IPS-18a (cell line): ENCODE measurements around the gene H2AZ2.
A peak's percentile ranks its signal among the peaks of the same experiment; 100 is the strongest.
"Not testable (repeated sequence)": the region's sequence is repeated elsewhere in the genome, so short reads cannot be mapped to it uniquely, and the experiment has no call there.

Source experiments
- H3K27ac ChIP-seq: one replicate; pipeline ENCODE4 v1.5.1; 2013; ENCODE audit warnings: low read length
- H3K27me3 ChIP-seq: one replicate; pipeline ENCODE4 v1.6.1; 2013; ENCODE audit warnings: mild to moderate bottlenecking, low read length; ENCODE audit not compliant: control insufficient read depth, insufficient read depth
- H3K36me3 ChIP-seq: one replicate; pipeline ENCODE4 v1.6.1; 2013; ENCODE audit warnings: low read depth, low read length; ENCODE audit not compliant: control insufficient read depth
- H3K4me1 ChIP-seq: one replicate; pipeline ENCODE4 v1.6.1; 2013; ENCODE audit warnings: low read depth, low read length; ENCODE audit not compliant: control insufficient read depth
- H3K4me3 ChIP-seq: one replicate; pipeline ENCODE4 v1.5.1; 2013; ENCODE audit warnings: low read length
- H3K9ac ChIP-seq: one replicate; pipeline ENCODE4 v1.6.1; 2013; ENCODE audit warnings: mild to moderate bottlenecking, low read length, moderate library complexity
- H3K9me3 ChIP-seq: one replicate; pipeline ENCODE4 v1.6.1; 2013; ENCODE audit warnings: low read depth, low read length; ENCODE audit not compliant: control insufficient read depth

The H2AZ2 gene

DNA sequence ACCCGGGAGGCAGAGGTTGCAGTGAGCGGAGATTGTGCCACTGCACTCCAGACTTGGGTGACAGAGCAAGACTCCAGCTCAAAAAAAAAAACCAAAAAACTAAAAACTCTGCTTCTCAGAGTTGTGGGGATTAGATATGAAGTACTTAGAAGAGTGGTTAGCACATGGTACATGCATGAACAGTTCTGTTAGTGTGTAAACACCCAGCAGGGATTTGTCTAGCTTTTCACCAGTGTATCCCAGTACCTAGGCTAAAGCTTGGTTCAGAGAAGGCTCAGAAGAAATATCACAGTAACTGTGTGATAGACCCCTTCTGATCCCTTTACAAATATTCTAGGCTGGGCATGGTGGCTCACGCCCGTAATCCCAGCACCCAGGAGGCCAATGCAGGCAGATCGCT lies 41.9 kb downstream of the H2AZ2 start:
- Histone ChIP-seq H3K27me3 (no peaks in the 10 kb centered on the region), H3K36me3 (peaks cover 27% of the 10 kb centered on the region), H3K4me1 (no peaks in the 10 kb centered on the region), H3K9ac (no peak overlapping the region), H3K9me3 (no peaks in the 10 kb centered on the region), H3K4me3 (no peak overlapping the region), H3K27ac (no peak overlapping the region)

- not testable (repeated sequence) for H3K9ac ChIP-seq, H3K27me3 ChIP-seq, H3K27ac ChIP-seq, H3K4me1 ChIP-seq, H3K4me3 ChIP-seq, H3K9me3 ChIP-seq
- H3K36me3 ChIP-seq = peaks cover 47% of the 10 kb centered on the region
These were observed 43.9 kb downstream of the H2AZ2 start for GRCh38 chr7:44803828-44804519.

GRCh38 chr7:44802418-44803025 lies 45.4 kb downstream of the H2AZ2 start:
- H3K36me3 ChIP-seq = peaks cover 62% of the 10 kb centered on the region
- H3K27ac ChIP-seq = no peak overlapping the region
- peaks cover 4% of the 10 kb centered on the region for H3K4me1 ChIP-seq

GRCh38 chr7:44801890-44802289 lies 46.0 kb downstream of the H2AZ2 start:
- Histone ChIP-seq H3K4me3 (no peak overlapping the region), H3K9me3 (no peaks in the 10 kb centered on the region), H3K4me1 (peaks cover 4% of the 10 kb centered on the region), H3K27ac (no peak overlapping the region), H3K27me3 (no peaks in the 10 kb centered on the region), H3K36me3 (peaks cover 63% of the 10 kb centered on the region), H3K9ac (no peak overlapping the region)

More at GRCh38 chr7:44802418-44803025, 45.4 kb downstream of the H2AZ2 start:
- no peak overlapping the region for H3K4me3 ChIP-seq
- no peaks in the 10 kb centered on the region for H3K27me3 ChIP-seq
- no peaks in the 10 kb centered on the region for H3K9me3 ChIP-seq
- no peak overlapping the region for H3K9ac ChIP-seq

GRCh38 chr7:44799939-44800338 lies 47.9 kb downstream of the H2AZ2 start:
- Histone ChIP-seq H3K4me3 (peak overlapping the region; percentile 96), H3K9me3 (no peaks in the 10 kb centered on the region), H3K9ac (no peak overlapping the region), H3K27ac (no peak overlapping the region), H3K27me3 (no peaks in the 10 kb centered on the region), H3K4me1 (peaks cover 4% of the 10 kb centered on the region), H3K36me3 (peaks cover 63% of the 10 kb centered on the region)

DNA sequence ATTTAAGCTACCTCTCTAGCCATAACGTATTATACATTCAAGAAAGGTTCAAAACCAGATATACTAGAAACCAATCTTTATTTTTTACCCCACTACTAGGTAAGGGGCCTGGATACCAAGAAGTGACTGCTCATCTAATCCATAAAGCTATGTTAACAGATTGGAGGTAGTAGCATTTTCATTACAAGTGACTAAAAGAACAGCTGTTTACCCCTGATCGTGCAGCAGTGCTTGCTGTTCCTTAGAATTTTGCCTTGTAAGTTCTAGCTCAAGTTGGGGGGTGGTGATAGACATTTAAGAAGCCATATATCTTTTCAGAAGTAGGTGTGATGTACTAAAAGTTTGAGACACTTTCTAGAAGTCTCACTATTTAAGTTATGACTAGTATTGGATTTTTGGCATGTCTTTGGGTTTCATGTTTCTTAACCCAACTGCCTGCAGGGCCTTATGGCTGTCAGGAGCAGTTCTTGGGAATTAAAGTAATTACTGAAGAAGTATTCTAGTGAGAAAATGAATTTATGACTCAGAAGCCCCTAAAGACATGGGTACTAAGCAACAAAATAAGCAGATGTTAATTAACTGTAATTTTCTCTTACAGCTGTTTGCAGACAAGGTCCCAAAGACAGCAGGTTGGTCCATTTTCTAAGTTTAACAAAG lies 49.1 kb downstream of the H2AZ2 start:
- Histone ChIP-seq H3K36me3 (peaks cover 63% of the 10 kb centered on the region), H3K4me1 (peaks cover 4% of the 10 kb centered on the region), H3K9me3 (no peaks in the 10 kb centered on the region), H3K4me3 (peak overlapping the region; percentile 96), H3K9ac (peak overlapping the region; percentile 98), H3K27me3 (no peaks in the 10 kb centered on the region), H3K27ac (peak overlapping the region; percentile 9)

DNA sequence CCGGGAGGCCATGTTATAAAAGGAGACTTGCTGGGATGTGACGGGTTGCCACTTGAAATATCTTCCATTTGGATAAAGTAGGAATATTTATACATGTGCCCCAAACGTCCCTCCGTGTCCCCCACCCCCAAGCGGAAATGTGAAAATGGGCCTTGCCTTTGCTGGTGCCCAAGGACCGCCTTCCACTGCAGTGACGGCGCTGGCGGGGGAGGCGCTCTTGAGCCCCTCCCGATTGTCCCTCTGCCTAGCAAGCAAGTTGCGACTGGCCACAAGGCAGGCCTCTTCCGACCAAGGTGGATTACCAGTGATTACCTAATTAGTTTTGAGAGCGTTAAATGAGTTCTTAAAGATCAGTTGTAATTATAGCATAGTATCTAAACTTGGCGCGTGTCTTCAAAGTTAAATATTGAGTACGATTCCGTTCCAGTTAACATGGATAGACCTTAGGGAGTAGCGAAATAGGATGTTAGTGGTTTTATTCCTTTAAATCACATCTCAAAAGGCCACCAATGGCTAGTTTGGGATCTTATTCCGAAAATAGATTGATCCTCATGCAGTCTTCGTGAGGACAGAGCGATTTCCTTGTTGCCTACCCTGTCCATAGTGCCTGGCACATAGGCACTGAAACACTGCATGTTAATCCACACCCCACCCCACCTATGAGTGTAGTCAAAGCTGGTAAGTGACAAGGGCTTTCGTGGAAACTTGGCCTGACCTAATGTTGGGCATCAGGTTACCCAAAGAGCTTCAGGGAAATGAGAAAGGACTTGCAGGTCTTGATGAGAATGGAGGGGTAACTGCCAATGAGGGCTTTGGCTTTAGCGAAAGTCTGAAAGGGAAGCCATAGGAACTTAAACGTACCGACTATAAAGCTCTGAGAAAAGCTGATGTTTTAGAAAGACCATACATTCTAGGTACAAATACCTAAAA lies 50.3 kb downstream of the H2AZ2 start:
- H3K27me3 ChIP-seq = no peaks in the 10 kb centered on the region
- H3K4me3 ChIP-seq = peak overlapping the region; percentile 96
- peak overlapping the region; percentile 98 for H3K9ac ChIP-seq
- H3K4me1 ChIP-seq = peaks cover 4% of the 10 kb centered on the region
- H3K9me3 ChIP-seq = no peaks in the 10 kb centered on the region
- H3K27ac ChIP-seq = peak overlapping the region; percentile 90
- H3K36me3 ChIP-seq = peaks cover 52% of the 10 kb centered on the region

DNA sequence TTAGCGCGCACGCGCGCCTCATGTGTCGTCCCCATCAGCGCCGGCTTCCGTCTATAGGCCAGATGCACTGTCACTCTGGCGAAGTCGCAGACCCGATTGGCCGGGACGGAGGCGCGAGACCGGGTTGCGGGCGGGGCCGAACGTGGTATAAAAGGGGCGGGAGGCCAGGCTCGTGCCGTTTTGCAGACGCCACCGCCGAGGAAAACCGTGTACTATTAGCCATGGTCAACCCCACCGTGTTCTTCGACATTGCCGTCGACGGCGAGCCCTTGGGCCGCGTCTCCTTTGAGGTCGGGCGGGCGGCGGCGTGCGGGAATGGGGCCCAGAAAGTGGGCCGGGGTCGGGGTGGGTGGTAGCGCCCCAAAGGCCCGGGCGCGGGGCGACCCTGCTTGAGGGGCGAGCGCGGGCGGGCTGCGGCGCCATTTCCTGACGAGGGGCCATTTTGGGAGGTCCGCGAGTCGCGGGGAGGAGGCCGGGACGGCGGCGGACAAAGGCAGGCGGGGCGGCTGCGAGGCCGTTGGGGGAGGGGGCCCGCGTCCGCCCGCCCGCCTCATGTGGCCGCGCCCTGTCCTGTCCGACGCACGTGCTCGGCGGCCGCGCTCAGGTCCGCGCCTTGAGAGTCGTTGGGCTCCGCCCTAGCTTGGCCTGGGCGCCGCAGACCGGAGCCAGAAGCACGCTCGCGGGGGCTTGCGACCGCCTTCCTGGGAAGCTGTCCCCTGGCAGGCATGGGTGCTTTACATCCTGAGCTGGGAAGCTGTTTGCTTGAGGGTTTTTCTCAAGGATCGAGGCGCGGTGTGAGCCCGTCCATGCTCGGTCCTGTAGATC lies 51.2 kb downstream of the H2AZ2 start, which contains the start of gene PPIA:
TSS of gene PPIA (plus strand) at position 178 of the 825 bp plus-strand sequence. CDS start at position 222, 44 bp downstream.
- no peaks in the 10 kb centered on the region for H3K27me3 ChIP-seq
- H3K4me1 ChIP-seq = peaks cover 4% of the 10 kb centered on the region
- peak within 1 kb of the TSS; percentile 98 for H3K9ac ChIP-seq
- peak within 1 kb of the TSS; percentile 96 for H3K4me3 ChIP-seq
- H3K27ac ChIP-seq = peak within 1 kb of the TSS; percentile 90
- peaks cover 43% of the 10 kb centered on the region for H3K36me3 ChIP-seq
- H3K9me3 ChIP-seq = no peaks in the 10 kb centered on the region

- H3K27ac ChIP-seq = peak overlapping the region; percentile 74
- H3K9me3 ChIP-seq = no peaks in the 10 kb centered on the region
- H3K4me3 ChIP-seq = peak overlapping the region; percentile 75
- H3K36me3 ChIP-seq = peaks cover 37% of the 10 kb centered on the region
- H3K4me1 ChIP-seq = peaks cover 4% of the 10 kb centered on the region
- H3K27me3 ChIP-seq = no peaks in the 10 kb centered on the region
- peak overlapping the region; percentile 98 for H3K9ac ChIP-seq
These were observed 51.8 kb downstream of the H2AZ2 start for GRCh38 chr7:44796034-44796503.

DNA sequence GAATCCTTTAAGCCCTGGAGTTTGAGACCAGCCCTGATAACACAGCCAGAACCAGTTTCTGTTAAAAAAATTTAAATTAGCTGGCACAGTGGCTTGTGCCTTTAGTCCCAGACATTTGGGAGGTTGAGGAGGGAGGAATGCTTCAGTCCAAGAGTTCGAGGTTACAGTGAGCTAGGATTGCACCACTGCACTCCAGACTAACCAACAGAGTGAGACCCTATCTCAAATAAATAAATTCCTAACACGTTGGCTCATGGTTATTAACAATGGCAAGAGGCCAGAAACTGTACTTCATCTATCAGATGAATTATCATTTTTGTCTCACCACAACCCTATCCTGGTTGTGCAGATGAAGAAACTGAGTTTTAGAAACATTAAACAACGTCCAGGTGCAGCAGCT lies 53.6 kb downstream of the H2AZ2 start:
- Histone ChIP-seq H3K4me3 (no peak overlapping the region), H3K36me3 (peaks cover 20% of the 10 kb centered on the region), H3K27ac (no peak overlapping the region), H3K27me3 (no peaks in the 10 kb centered on the region), H3K4me1 (peaks cover 4% of the 10 kb centered on the region), H3K9me3 (no peaks in the 10 kb centered on the region), H3K9ac (no peak overlapping the region)
